Lung (tissue), 12 donors: ENCODE measurements around the gene KCTD17. TPM values are rescaled to one million over a fixed set of nuclear protein-coding genes. Genes with fewer than 3 reads are reported as not detected.

Experiments used
- ATAC-seq: fragments of 200-7000 bp; cut with Tn5 transposase; one replicate; pipeline ENCODE4 v1.9.1; 2020; ENCODE audit warnings: moderate number of reproducible peaks; ENCODE audit not compliant: insufficient read depth, low FRiP score
- DNase-seq, 3 donors: peaks; one replicate each; pipeline ENCODE4 v3.0.0-alpha.2; 2013 to 2017
- H3K27ac ChIP-seq, 2 donors: one replicate each; pipeline ENCODE4 v1.5.1; 2013; ENCODE audit warnings: mild to moderate bottlenecking in 2 of 2, moderate library complexity in 2 of 2, control low read depth in 1 of 2, inconsistent platforms in 1 of 2, low read depth in 1 of 2, low read length in 1 of 2
- H3K27me3 ChIP-seq, 3 donors: one replicate each; pipeline ENCODE4 v1.5.1; 2013; ENCODE audit warnings: low read length in 2 of 3; ENCODE audit not compliant: control insufficient read depth in 3 of 3, insufficient read depth in 3 of 3
- H3K36me3 ChIP-seq, 4 donors: one replicate each; pipeline ENCODE4 v1.5.1; 2013; ENCODE audit warnings: low read length in 4 of 4, mild to moderate bottlenecking in 1 of 4, moderate library complexity in 1 of 4; ENCODE audit not compliant: control insufficient read depth in 4 of 4, insufficient read depth in 4 of 4
- H3K4me1 ChIP-seq, 5 donors: one replicate each; pipeline ENCODE4 v1.5.1; 2013; ENCODE audit warnings: low read length in 5 of 5, mild to moderate bottlenecking in 2 of 5, moderate library complexity in 1 of 5; ENCODE audit not compliant: control insufficient read depth in 5 of 5, insufficient read depth in 5 of 5
- H3K4me3 ChIP-seq: one replicate; pipeline ENCODE4 v1.5.1; 2013; ENCODE audit warnings: mild to moderate bottlenecking, control low read depth, moderate library complexity
- H3K9ac ChIP-seq, 2 donors: one replicate each; pipeline ENCODE4 v1.5.1; 2013; ENCODE audit warnings: low read length in 2 of 2, control low read depth in 1 of 2; ENCODE audit not compliant: insufficient read depth in 1 of 2
- H3K9me3 ChIP-seq, 4 donors: one replicate each; pipeline ENCODE4 v1.5.1; 2013; ENCODE audit warnings: low read length in 3 of 4, mild to moderate bottlenecking in 1 of 4, moderate library complexity in 1 of 4; ENCODE audit not compliant: control insufficient read depth in 4 of 4, insufficient read depth in 3 of 4
- WGBS, 2 donors: extraction: QIAGEN DNeasy Blood & Tissue Kit; methylation state at CpG; one replicate each; pipeline ENCODE4 v1.1.7; 2013; 5-methylcytosine and 5-hydroxymethylcytosine counted together
- polyA plus RNA-seq, 2 donors: library from polyadenylated mRNA; stranded (reverse); fragments of 200-250 nt; gene quantifications; one replicate each; pipeline ENCODE4 v1.2.1, GENCODE V29; 2013
- total RNA-seq, 2 donors: library from RNA; depleted of rRNA in 1 of 2; stranded (reverse); fragments of >200 nt in 1 of 2; gene quantifications; one replicate each; pipeline ENCODE4 v1.2.1, GENCODE V29; 2014 to 2021
- TF ChIP-seq, protein P1 (sequence below): IDR thresholded peaks from 2 replicates; pipeline ENCODE4 v1.5.1; 2012; ENCODE audit warnings: mild to moderate bottlenecking; ENCODE audit errors: control extremely low read depth, extremely low read depth
- donor health status: control.
- donor health status: control.
- donor health status: Bipolar disorder and iron deficiency.
- donor health status: healthy.
- donor health status: DM: yes; HTN: yes; CAD: no.

Gene KCTD17
- total and polyA plus RNA-seq, 4 donors: 9.7 to 26.0 (median 18.3) TPM

DNA sequence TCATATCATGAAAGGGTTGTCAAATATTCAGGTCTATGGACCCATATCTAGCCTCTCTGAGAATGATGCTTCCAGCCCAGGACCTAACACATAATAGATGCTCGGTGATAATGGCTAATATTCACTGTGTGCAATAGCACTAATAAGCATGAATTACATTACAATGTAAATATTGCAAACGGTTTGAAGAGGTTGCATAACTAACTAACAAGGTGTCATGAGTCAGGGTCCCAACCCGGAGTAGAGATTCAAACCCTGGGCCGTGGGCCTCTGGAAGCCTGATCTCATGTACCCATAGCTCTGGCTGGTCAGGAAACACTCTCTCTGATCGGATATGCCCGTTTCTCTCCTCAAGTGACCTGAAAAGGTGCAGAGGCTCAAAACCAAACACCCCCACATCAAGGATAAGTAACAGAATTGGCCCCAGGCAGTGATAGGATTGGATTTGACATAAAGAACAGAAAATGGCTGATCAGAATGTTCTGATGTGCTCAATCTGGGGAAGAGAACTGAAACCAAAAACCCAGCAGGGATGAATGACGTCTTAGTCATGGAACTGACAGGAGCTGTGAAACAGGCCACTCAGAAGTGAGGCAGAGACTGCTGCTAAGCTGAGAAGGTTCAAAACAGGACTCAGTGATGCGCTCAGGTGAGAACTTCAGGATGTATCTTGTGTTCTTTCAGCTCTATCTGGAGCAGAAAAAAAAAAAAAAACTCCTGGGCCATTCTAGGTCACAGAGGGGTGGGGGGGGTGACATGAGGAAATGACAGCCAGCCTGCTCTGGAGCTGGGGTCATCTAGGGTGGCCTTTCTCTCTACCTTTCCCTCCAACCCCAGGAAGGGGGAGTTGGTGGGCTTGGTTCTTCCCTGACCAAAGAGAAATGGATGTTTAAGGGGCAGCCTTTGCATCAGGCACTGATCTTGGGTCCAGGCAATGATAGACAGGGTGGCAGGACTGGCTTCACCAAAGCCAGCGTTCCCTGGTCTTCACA lies 6.6 kb upstream of the KCTD17 start:
- no peaks in the 10 kb centered on the region for H3K36me3 ChIP-seq
- no peaks in the 10 kb centered on the region for H3K4me1 ChIP-seq
- H3K4me3 ChIP-seq: no peak overlapping the region
- 68 to 69% methylated on average over 9 of the region's 9 CpGs for WGBS, 2 donors
- H3K9me3 ChIP-seq: no peaks in the 10 kb centered on the region
- no peaks in the 10 kb centered on the region for H3K27me3 ChIP-seq
- H3K9ac ChIP-seq: no peak overlapping the region
- DNase-seq: no peak
- TF ChIP-seq, protein P1, sequence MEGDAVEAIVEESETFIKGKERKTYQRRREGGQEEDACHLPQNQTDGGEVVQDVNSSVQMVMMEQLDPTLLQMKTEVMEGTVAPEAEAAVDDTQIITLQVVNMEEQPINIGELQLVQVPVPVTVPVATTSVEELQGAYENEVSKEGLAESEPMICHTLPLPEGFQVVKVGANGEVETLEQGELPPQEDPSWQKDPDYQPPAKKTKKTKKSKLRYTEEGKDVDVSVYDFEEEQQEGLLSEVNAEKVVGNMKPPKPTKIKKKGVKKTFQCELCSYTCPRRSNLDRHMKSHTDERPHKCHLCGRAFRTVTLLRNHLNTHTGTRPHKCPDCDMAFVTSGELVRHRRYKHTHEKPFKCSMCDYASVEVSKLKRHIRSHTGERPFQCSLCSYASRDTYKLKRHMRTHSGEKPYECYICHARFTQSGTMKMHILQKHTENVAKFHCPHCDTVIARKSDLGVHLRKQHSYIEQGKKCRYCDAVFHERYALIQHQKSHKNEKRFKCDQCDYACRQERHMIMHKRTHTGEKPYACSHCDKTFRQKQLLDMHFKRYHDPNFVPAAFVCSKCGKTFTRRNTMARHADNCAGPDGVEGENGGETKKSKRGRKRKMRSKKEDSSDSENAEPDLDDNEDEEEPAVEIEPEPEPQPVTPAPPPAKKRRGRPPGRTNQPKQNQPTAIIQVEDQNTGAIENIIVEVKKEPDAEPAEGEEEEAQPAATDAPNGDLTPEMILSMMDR: no peak
- ATAC-seq: no peak
- no peak overlapping the region for H3K27ac ChIP-seq

DNA sequence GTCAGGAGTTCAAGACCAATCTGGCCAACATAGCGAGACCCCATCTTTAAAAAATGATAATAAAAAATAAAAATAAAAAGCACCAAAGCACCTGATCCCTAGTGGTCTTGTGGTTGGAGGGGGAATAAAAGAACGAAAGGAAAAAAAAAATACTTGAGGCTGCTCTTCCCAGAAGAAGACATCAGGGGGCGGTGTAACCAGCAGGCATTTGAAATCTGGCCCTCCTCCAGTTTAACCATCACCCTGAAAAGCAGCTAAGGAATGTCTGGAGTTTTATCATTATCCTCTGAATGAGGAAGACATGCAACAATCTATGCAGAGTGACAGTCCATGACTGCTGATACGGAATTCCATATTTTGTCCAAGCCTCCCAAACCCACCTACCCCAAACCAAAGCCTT lies 5.6 kb upstream of the KCTD17 start:
- Histone ChIP-seq H3K9me3 (no peaks in the 10 kb centered on the region), H3K27ac (no peak overlapping the region), H3K4me3 (no peak overlapping the region), H3K27me3 (no peaks in the 10 kb centered on the region), H3K9ac (no peak overlapping the region), H3K36me3 (no peaks in the 10 kb centered on the region), H3K4me1 (no peaks in the 10 kb centered on the region)
- ATAC-seq: no peak
- 47 to 55% methylated on average over 4 of the region's 4 CpGs for WGBS, 2 donors
- no peak for DNase-seq
- TF ChIP-seq, protein P1: no peak

DNA sequence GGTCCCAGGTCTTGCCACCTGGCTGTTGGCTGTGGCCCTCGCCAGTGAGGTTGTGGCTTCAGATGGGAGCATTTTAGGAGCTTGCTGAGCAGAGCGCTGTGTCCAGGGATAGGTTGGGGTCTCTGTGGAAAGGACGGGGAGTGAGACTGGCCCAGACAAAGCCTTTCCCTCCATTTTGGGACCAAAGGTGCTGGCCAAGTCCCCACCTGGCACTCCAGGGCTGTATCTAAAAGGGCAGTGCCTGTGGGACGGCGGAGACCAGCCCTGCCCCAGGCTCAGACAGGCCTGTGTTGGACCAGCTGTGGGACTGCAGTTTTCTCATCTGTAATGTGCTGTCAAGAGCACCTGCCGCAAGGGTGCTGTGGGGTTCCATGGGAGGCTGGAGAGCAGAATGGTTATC lies 5.0 kb upstream of the KCTD17 start:
- ATAC-seq (no peak), DNase-seq (no peak)
- Histone ChIP-seq H3K27ac (no peak overlapping the region), H3K36me3 (no peaks in the 10 kb centered on the region), H3K9me3 (no peaks in the 10 kb centered on the region), H3K4me1 (no peaks in the 10 kb centered on the region), H3K27me3 (no peaks in the 10 kb centered on the region), H3K9ac (no peak overlapping the region), H3K4me3 (no peak overlapping the region)
- TF ChIP-seq, protein P1: no peak
- WGBS, 2 donors: 93 to 97% methylated on average over 6 of the region's 6 CpGs
